ENCODE data around the gene LOC128125822.

DNA sequence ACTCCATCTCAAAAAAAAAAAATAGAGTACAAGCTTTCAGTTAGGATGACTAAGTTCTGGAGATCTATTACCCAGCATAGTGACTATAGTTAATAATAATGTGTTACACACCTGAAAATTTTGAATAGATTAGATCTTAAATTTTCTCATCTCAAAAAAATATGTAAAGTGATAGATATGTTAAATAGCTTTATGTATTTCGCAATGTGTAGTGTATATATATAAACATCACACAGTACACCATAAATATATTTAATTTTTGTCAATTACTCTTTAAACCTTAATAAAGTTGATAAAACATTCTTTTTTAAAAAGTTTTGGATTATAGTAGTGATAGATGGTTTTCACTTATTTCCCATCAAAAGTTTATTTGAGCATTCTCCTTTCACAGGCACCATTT is 25.6 kb upstream of the LOC128125822 start:
- TF ChIP-seq, protein P1, sequence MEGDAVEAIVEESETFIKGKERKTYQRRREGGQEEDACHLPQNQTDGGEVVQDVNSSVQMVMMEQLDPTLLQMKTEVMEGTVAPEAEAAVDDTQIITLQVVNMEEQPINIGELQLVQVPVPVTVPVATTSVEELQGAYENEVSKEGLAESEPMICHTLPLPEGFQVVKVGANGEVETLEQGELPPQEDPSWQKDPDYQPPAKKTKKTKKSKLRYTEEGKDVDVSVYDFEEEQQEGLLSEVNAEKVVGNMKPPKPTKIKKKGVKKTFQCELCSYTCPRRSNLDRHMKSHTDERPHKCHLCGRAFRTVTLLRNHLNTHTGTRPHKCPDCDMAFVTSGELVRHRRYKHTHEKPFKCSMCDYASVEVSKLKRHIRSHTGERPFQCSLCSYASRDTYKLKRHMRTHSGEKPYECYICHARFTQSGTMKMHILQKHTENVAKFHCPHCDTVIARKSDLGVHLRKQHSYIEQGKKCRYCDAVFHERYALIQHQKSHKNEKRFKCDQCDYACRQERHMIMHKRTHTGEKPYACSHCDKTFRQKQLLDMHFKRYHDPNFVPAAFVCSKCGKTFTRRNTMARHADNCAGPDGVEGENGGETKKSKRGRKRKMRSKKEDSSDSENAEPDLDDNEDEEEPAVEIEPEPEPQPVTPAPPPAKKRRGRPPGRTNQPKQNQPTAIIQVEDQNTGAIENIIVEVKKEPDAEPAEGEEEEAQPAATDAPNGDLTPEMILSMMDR (IDR thresholded peaks at IDR 0.05; ENCODE audit: borderline replicate concordance, extremely low read depth, low read length, poor library complexity, severe bottlenecking) = no peak
- no peak for TF ChIP-seq EZH2 (IDR thresholded peaks at IDR 0.05; ENCODE audit: borderline replicate concordance, low read depth, low read length, severe bottlenecking)

All from DND-41 (cell line).